IPS-NIHi7 (cell line): Measurements from ENCODE around the gene ECHDC3.
A peak's percentile ranks its signal among the peaks of the same experiment; 100 is the strongest.
"Not testable (repeated sequence)": the region's sequence is repeated elsewhere in the genome, so short reads cannot be mapped to it uniquely, and the experiment has no call there.

Experiments used
- DNase-seq: peaks from one replicate; pipeline ENCODE4 v3.0.0; 2012; ENCODE audit warnings: mixed read lengths; ENCODE audit errors: extremely low spot score

ECHDC3 gene

GRCh38 chr10:11742009-11742778 is at the start of gene ECHDC3:
ECHDC3 (plus strand) TSS chr10:11742382; CDS start chr10:11742577, 195 bp downstream.
- peak; percentile 85 for DNase-seq

GRCh38 chr10:11693376-11693775 is 48.8 kb upstream of the ECHDC3 start:
- DNase-seq, result no peak

- no peak for DNase-seq
Observed at GRCh38 chr10:11695779-11696178, 46.4 kb upstream of the ECHDC3 start.

- no peak for DNase-seq
Observed at GRCh38 chr10:11697718-11698527, 44.3 kb upstream of the ECHDC3 start.

- no peak for DNase-seq
Observed at GRCh38 chr10:11698691-11699549, 43.3 kb upstream of the ECHDC3 start.

- no peak for DNase-seq
Observed at GRCh38 chr10:11699550-11700097, 42.6 kb upstream of the ECHDC3 start.

- DNase-seq, result no peak
Observed at GRCh38 chr10:11700539-11700938, 41.6 kb upstream of the ECHDC3 start.

GRCh38 chr10:11701451-11702095 is 40.6 kb upstream of the ECHDC3 start:
- DNase-seq, result no peak

GRCh38 chr10:11702264-11702663 is 39.9 kb upstream of the ECHDC3 start:
- no peak for DNase-seq

- no peak for DNase-seq
Observed at GRCh38 chr10:11704092-11704491, 38.1 kb upstream of the ECHDC3 start.

GRCh38 chr10:11705722-11706121 is 36.5 kb upstream of the ECHDC3 start:
- DNase-seq, result no peak

- DNase-seq, result no peak
Observed at GRCh38 chr10:11706895-11707567, 35.2 kb upstream of the ECHDC3 start.

- DNase-seq, result no peak
Observed at GRCh38 chr10:11707624-11708350, 34.4 kb upstream of the ECHDC3 start.

GRCh38 chr10:11708801-11709200 is 33.4 kb upstream of the ECHDC3 start:
- DNase-seq, result not testable (repeated sequence)

- no peak for DNase-seq
Observed at GRCh38 chr10:11712744-11713143, 29.4 kb upstream of the ECHDC3 start.

- DNase-seq, result no peak
Observed at GRCh38 chr10:11713186-11713743, 28.9 kb upstream of the ECHDC3 start.

- no peak for DNase-seq
Observed at GRCh38 chr10:11713963-11714362, 28.2 kb upstream of the ECHDC3 start.

GRCh38 chr10:11714750-11715365 is 27.3 kb upstream of the ECHDC3 start:
- DNase-seq, result no peak

- no peak for DNase-seq
Observed at GRCh38 chr10:11715815-11716494, 26.2 kb upstream of the ECHDC3 start.
